GM23248 (cell line): ENCODE data around the gene SUOX.

Source experiments
- EZH2 ChIP-seq: fragments of 200-600 bp; sonication (generic); IDR thresholded peaks from 2 replicates; pipeline ENCODE4 v1.6.1; 2018; ENCODE audit warnings: antibody characterized with exemption, mild to moderate bottlenecking; ENCODE audit not compliant: insufficient read depth, poor library complexity, severe bottlenecking
- EZH2phosphoT487 ChIP-seq: fragments of 200-600 bp; sonication (generic); IDR thresholded peaks from 2 replicates; pipeline ENCODE4 v1.6.1; 2018; ENCODE audit warnings: antibody characterized with exemption, moderate library complexity, mild to moderate bottlenecking, low read depth; ENCODE audit not compliant: insufficient read depth

DNA sequence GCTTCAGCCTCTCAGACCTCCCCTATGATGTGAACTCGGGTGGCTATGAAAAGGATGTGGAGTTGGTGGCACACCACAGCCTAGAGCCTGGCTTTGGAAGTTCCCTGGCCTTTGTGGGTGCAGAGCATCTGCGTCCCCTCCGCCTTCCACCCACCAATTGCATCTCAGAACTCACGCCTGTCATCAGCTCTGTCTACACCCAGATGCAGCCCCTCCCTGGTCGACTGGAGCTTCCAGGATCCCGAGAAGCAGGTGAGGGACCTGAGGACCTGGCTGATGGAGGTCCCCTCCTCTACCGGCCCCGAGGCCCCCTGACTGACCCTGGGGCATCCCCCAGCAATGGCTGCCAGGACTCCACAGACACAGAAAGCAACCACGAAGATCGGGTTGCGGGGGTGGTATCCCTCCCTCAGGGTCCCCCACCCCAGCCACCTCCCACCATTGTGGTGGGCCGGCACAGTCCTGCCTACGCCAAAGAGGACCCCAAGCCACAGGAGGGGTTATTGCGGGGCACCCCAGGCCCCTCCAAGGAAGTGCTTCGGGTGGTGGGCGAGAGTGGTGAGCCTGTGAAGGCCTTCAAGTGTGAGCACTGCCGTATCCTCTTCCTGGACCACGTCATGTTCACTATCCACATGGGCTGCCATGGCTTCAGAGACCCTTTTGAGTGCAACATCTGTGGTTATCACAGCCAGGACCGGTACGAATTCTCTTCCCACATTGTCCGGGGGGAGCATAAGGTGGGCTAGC, 37.7 kb downstream of the SUOX start:
- TF ChIP-seq EZH2phosphoT487 (no peak), EZH2 (no peak)
